ENCODE data around the gene CTIF. TPM values are rescaled to one million over a fixed set of nuclear protein-coding genes. Genes with fewer than 3 reads are reported as not detected.

The CTIF gene
- total and polyA plus RNA-seq, 12 donors = 44.5 to 74.1 (median 58.9) TPM

GRCh38 chr18:48730010-48730409 lies 191.2 kb downstream of the CTIF start:
- H3K4me3 ChIP-seq = no peak overlapping the region
- no peaks in the 10 kb centered on the region for H3K27me3 ChIP-seq
- H3K4me1 ChIP-seq = peaks cover 15 to 50% (median 40%) of the 10 kb centered on the region in 9 donors
- DNase-seq = no peak
- H3K9me3 ChIP-seq = peaks cover 0 to 26% (median 0%) of the 10 kb centered on the region in 11 donors
- WGBS, 2 donors = 89 to 94% methylated on average over 12 of the region's 12 CpGs
- no peaks in the 10 kb centered on the region for H3K36me3 ChIP-seq
- intact Hi-C loops (cut with DNase I) = loop anchor here in 1 of 10 donors (10.0 kb wide), 1 partner anchor 685 kb away; no protein-coding TSS in a partner anchor
- no peak overlapping the region for H3K27ac ChIP-seq
- ATAC-seq = no peak
- no peak for TF ChIP-seq CTCF (IDR thresholded peaks at IDR 0.05)

DNA sequence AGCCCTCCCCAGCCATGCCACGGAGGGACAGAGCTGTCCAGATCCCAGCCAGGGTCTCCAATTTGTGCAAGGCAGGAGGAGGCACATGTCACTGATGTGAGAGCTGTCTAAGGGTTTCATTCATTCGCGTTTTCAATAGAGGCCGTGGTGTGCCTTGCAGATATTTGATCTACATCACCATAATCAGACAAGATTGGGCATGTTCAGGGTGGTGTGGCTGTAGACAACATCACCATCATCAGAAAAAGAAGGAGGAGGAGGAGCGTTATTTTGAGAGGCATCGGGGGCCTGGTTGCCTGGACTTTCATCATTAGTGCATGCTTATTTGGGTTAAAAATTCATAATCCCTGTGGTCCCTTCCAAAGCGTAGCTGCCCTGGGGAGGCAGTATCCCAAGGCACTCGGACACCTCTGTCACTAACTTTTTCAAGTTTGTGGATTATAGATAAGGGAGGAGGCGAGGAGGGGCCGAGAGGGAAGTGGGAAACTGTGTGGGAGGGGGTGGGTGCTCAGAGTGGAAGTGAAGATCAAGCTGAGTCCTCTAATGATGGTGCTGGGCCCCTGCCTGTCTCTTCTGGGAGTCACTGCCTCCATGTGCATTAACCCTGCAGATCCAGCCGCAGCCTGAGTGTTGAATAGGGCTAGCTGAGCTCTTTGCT lies 194.1 kb downstream of the CTIF start:
- peak overlapping the region in 2 of 10 donors; percentile 41 to 54 for H3K27ac ChIP-seq

DNA sequence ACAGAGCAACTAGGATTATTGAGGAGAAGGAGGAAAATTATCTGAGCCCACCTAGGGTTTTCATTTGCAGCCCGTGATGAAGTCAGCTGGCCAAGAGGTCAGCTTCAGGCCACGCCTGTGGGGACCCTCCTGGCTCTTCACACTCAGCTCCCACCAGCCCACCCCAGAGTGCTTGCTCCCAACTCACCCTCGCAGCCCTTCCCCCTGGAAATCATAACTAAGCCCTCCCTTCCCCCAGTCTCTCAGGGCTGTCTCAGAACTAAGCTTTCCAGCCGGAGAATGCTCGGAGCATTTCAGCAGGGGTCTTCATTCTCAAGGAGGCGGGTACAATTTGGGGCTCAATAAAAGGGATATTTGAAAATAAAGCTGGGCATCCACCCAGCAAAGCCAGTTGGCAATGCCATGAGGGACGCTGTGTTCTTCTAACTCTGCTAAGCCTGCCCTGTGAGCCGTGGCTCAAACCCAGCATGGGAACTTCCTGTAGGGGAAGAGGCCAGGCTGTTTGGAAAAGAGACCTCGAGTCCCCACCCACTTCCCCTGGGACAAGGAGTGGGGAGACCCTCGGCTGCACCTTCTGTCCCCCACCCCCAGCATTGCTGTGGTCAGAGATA lies 194.9 kb downstream of the CTIF start:
- no peak for DNase-seq
- ATAC-seq = peak in 7 of 8 donors; percentile 38 to 92 (median 58)
- Histone ChIP-seq H3K27me3 (no peaks in the 10 kb centered on the region), H3K27ac (peak overlapping the region in 7 of 10 donors; percentile 2 to 54 (median 30)), H3K4me1 (peaks cover 20 to 51% (median 34%) of the 10 kb centered on the region in 9 donors), H3K4me3 (no peak overlapping the region), H3K36me3 (no peaks in the 10 kb centered on the region), H3K9me3 (no peaks in the 10 kb centered on the region)
- 40 to 46% methylated on average over 10 of the region's 10 CpGs for WGBS, 2 donors
- intact Hi-C loops (cut with DNase I) = loop anchor here in 1 of 10 donors (10.0 kb wide), 1 partner anchor 689 kb away; no protein-coding TSS in a partner anchor
- no peak for TF ChIP-seq CTCF (IDR thresholded peaks at IDR 0.05)

More for the DNA sequence above, 194.1 kb downstream of the CTIF start:
- no peak for DNase-seq
- intact Hi-C loops (cut with DNase I) = loop anchor here in 1 of 10 donors (10.0 kb wide), 1 partner anchor 688 kb away; no protein-coding TSS in a partner anchor
- Histone ChIP-seq H3K27me3 (no peaks in the 10 kb centered on the region), H3K4me1 (peaks cover 20 to 56% (median 42%) of the 10 kb centered on the region in 9 donors), H3K4me3 (no peak overlapping the region), H3K36me3 (no peaks in the 10 kb centered on the region), H3K9me3 (peaks cover 0 to 4% (median 0%) of the 10 kb centered on the region in 11 donors)
- ATAC-seq = no peak
- TF ChIP-seq CTCF (IDR thresholded peaks at IDR 0.05) = no peak
- WGBS, 2 donors = 85% methylated on average over 11 of the region's 11 CpGs

DNA sequence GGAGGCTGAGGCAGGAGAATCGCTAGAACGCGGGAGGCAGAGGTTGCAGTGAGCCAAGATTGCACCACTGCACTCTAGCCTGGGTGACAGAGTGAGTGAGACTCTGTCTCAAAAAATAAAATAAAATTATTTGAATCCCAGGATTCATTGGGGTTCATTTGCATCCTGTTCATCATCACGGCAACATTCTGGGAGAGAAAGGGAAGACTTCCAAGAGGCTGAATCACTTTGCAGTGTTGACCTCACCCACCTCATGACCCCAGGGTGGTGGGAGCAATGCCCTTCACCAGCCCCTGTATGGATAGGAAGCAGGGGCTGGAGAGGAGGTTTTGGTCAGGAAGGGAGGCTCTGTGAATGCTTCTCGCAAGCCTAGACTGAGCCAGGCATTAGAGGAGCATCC lies 195.6 kb downstream of the CTIF start:
- H3K27me3 ChIP-seq = no peaks in the 10 kb centered on the region
- no peak for TF ChIP-seq CTCF (IDR thresholded peaks at IDR 0.05)
- 93 to 97% methylated on average over 5 of the region's 5 CpGs for WGBS, 2 donors
- intact Hi-C loops (cut with DNase I) = loop anchor here in 1 of 10 donors (10.0 kb wide), 1 partner anchor 690 kb away; no protein-coding TSS in a partner anchor
- H3K27ac ChIP-seq = peak overlapping the region in 2 of 10 donors; percentile 30 to 31
- H3K9me3 ChIP-seq = no peaks in the 10 kb centered on the region
- ATAC-seq (peak in 1 of 8 donors; percentile 9), DNase-seq (no peak)
- H3K36me3 ChIP-seq = no peaks in the 10 kb centered on the region
- H3K4me3 ChIP-seq = no peak overlapping the region
- H3K4me1 ChIP-seq = peaks cover 20 to 52% (median 34%) of the 10 kb centered on the region in 9 donors

All from heart right ventricle (tissue), 16 donors.